Ishikawa (cell line): ENCODE results near the gene B3GAT1.

Source experiments
- CEBPB ChIP-seq: IDR thresholded peaks from 2 replicates; pipeline ENCODE4 v1.6.1; 2012
- CREB1 ChIP-seq: IDR thresholded peaks from 2 replicates; pipeline ENCODE4 v1.6.1; 2012; ENCODE audit warnings: low read depth
- EGR1 ChIP-seq: IDR thresholded peaks from 2 replicates; pipeline ENCODE4 v1.6.1; 2012
- EP300 ChIP-seq: IDR thresholded peaks from 2 replicates; pipeline ENCODE4 v1.6.1; 2012; ENCODE audit warnings: borderline replicate concordance
- FOXM1 ChIP-seq: IDR thresholded peaks from 2 replicates; pipeline ENCODE4 v1.6.1; 2012; ENCODE audit warnings: low read depth, borderline replicate concordance
- NFIC ChIP-seq: IDR thresholded peaks from 2 replicates; pipeline ENCODE4 v1.6.1; 2012
- RAD21 ChIP-seq: IDR thresholded peaks from 2 replicates; pipeline ENCODE4 v1.6.1; 2012; ENCODE audit warnings: low read depth
- TAF1 ChIP-seq: IDR thresholded peaks from 2 replicates; pipeline ENCODE4 v1.6.1; 2012; ENCODE audit warnings: low read depth, mild to moderate bottlenecking
- TCF12 ChIP-seq: IDR thresholded peaks from 2 replicates; pipeline ENCODE4 v1.6.1; 2012; ENCODE audit warnings: low read depth
- TEAD4 ChIP-seq: IDR thresholded peaks from 2 replicates; pipeline ENCODE4 v1.6.1; 2012
- YY1 ChIP-seq: IDR thresholded peaks from 2 replicates; pipeline ENCODE4 v1.6.1; 2012; ENCODE audit warnings: low read depth
- ZBTB7A ChIP-seq: IDR thresholded peaks from 2 replicates; pipeline ENCODE4 v1.6.1; 2012; ENCODE audit warnings: low read depth
- TF ChIP-seq, protein P1 (sequence below): IDR thresholded peaks from 2 replicates; pipeline ENCODE4 v1.6.1; 2012
- TF ChIP-seq, protein P2 (sequence below): IDR thresholded peaks from 2 replicates; pipeline ENCODE4 v1.6.1; 2012
- TF ChIP-seq, protein P3 (sequence below): IDR thresholded peaks from 2 replicates; pipeline ENCODE4 v1.6.1; 2012; ENCODE audit warnings: low read depth, mild to moderate bottlenecking

The B3GAT1 gene

DNA sequence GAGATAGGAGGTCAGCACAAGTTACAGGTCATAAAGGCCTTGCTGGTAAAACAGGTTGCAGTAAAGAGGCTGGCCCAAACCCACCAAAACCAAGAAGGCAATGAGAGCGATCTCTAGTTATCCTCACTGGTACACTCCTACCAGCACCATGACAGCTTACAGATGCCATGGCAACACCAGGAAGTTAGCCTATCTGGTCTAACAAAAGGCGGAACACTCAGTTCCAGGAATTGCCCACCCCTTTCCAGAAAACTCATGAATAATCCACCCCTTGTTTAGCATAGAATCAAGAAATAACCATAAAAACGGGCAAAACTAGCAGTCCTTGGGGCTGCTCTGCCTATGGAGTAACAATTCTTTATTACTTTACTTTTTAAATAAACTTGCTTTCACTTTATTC is 43.5 kb upstream of the B3GAT1 start:
- TF ChIP-seq TEAD4 (no peak), EP300 (no peak), CEBPB (no peak)

DNA sequence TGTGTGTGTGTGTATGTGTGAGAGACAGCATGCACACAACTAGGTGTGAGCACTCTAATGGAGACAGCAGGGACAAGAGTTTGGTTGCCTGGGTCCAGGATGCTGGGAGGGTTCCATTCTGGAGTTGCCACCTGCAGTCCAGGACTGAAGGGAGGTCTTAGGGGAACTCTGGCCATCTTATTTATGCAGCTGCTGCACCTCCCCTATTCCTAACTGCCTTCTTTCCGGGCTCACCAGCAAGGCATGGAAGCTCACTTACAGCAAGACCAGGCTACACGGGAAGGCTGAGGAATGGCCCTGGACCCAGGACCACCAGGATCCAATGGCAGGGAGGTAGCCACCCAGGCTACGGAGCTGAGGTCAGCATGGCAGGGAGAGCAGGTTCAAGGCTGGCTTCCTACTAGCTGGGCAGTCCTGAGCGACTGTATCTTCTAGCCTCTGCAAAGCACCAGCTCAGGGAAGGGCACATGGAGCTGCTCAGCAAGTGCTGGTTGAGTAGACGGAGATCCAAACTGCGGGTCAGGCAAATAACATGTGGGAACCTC is 42.2 kb upstream of the B3GAT1 start:
- TF ChIP-seq TAF1: no peak
- no peak for TF ChIP-seq EP300
- no peak for TF ChIP-seq CREB1
- TF ChIP-seq RAD21: no peak
- TF ChIP-seq FOXM1: no peak
- TF ChIP-seq, protein P1, sequence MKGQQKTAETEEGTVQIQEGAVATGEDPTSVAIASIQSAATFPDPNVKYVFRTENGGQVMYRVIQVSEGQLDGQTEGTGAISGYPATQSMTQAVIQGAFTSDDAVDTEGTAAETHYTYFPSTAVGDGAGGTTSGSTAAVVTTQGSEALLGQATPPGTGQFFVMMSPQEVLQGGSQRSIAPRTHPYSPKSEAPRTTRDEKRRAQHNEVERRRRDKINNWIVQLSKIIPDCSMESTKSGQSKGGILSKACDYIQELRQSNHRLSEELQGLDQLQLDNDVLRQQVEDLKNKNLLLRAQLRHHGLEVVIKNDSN: no peak
- TF ChIP-seq TCF12: no peak
- TF ChIP-seq ZBTB7A: no peak

DNA sequence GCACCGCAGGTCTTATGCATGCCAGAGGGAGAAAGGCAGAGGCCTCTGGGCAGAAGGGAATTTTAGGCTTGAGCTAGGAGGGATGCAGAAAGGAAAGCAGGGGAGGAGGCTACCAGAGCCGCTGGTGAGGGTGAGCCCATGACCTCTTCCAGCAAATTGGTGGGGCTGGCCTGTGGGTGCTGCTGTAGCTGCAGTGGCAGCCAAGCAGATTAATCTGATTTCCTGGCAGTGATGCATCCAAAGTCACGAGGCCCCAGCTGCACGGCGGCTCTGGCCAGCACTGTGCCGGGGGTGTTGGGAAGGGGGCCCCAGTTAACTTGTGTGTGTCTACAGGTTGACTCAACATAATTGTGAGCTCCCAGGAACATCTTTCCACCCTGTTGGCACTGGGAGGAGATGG is 41.4 kb upstream of the B3GAT1 start:
- no peak for TF ChIP-seq EP300
- no peak for TF ChIP-seq FOXM1
- TF ChIP-seq, protein P2, sequence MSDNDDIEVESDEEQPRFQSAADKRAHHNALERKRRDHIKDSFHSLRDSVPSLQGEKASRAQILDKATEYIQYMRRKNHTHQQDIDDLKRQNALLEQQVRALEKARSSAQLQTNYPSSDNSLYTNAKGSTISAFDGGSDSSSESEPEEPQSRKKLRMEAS: no peak
- no peak for TF ChIP-seq ZBTB7A
- no peak for TF ChIP-seq TCF12
- no peak for TF ChIP-seq TEAD4
- TF ChIP-seq, protein P3, sequence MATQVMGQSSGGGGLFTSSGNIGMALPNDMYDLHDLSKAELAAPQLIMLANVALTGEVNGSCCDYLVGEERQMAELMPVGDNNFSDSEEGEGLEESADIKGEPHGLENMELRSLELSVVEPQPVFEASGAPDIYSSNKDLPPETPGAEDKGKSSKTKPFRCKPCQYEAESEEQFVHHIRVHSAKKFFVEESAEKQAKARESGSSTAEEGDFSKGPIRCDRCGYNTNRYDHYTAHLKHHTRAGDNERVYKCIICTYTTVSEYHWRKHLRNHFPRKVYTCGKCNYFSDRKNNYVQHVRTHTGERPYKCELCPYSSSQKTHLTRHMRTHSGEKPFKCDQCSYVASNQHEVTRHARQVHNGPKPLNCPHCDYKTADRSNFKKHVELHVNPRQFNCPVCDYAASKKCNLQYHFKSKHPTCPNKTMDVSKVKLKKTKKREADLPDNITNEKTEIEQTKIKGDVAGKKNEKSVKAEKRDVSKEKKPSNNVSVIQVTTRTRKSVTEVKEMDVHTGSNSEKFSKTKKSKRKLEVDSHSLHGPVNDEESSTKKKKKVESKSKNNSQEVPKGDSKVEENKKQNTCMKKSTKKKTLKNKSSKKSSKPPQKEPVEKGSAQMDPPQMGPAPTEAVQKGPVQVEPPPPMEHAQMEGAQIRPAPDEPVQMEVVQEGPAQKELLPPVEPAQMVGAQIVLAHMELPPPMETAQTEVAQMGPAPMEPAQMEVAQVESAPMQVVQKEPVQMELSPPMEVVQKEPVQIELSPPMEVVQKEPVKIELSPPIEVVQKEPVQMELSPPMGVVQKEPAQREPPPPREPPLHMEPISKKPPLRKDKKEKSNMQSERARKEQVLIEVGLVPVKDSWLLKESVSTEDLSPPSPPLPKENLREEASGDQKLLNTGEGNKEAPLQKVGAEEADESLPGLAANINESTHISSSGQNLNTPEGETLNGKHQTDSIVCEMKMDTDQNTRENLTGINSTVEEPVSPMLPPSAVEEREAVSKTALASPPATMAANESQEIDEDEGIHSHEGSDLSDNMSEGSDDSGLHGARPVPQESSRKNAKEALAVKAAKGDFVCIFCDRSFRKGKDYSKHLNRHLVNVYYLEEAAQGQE: no peak
- TF ChIP-seq TAF1: no peak
- no peak for TF ChIP-seq CEBPB
- no peak for TF ChIP-seq RAD21
- TF ChIP-seq CREB1: no peak
- TF ChIP-seq, protein P1: no peak
- TF ChIP-seq YY1: no peak

DNA sequence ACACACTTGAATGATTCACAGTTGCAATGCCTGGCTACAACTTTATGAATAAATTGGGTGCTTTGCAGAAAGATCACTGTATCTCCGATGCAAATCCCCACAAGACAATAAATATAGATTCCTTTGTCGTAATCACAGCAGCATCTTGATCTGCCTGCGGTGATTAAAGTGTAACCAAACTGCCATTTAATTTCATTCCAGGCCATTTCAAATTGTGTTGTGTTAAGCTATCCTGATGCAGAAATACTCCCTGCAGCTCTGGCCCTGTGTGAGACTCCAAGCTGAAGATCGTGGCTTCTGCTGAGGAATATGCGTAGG is 40.8 kb upstream of the B3GAT1 start:
- TF ChIP-seq CEBPB (no peak), CREB1 (no peak), TCF12 (no peak), TAF1 (no peak), EGR1 (no peak), ZBTB7A (no peak), RAD21 (no peak), NFIC (no peak)
- TF ChIP-seq, protein P3: no peak
- TF ChIP-seq, protein P2: no peak
- TF ChIP-seq, protein P1: no peak

DNA sequence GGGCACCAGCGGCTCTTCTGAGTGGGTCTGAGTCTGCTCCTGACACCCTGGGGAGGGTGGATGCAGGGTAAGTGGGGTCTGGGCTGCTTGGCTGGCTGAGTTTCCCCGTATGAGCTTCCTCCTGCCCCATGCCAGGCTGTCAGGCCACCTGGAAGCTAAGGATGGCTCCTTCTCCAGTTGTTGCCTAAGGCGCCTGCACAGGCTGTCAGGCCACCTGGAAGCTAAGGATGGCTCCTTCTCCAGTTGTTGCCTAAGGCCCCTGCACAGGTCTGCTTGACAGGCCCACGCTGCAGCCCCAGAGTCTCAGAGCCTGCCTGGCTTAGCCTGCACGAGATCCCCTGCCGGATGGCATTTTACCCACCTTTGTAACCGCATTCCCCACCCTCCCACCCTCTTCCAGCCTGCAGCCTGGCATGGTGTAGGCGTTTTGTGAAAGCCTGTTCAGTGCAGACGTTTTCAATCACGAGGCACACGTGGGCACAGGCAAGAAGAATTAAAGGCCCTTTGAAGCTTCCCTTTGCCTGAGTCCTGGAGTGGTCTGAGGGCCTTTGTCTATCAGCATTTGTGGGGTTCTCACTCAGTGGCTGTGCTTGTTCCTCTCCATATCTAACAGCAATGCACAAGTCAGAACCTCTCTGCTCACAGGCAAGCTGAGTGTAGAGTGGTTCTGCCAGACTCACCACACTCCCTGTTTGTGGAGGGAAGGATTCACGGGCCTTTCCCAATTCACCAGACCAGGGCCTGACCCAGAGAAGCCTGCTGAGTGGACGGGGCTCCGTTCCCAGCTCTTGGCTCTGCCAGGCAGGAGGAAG is 40.2 kb upstream of the B3GAT1 start:
- TF ChIP-seq YY1: no peak
- TF ChIP-seq CEBPB: no peak
- no peak for TF ChIP-seq TCF12
- TF ChIP-seq NFIC: no peak
- TF ChIP-seq, protein P1: no peak
- no peak for TF ChIP-seq RAD21
- no peak for TF ChIP-seq EP300
- TF ChIP-seq FOXM1: no peak
- TF ChIP-seq EGR1: no peak
- no peak for TF ChIP-seq CREB1
- no peak for TF ChIP-seq TAF1
- TF ChIP-seq TEAD4: no peak
- TF ChIP-seq, protein P3: no peak
